GM12878 (cell line): ENCODE measurements around the gene SPATA6. TPM values are rescaled to one million over a fixed set of nuclear protein-coding genes. Genes with fewer than 3 reads are reported as not detected.

Source experiments
- ATAC-seq: fragments of 200-7000 bp; cut with Tn5 transposase; 3 replicates; pipeline ENCODE4 v1.9.1; 2020; ENCODE audit warnings: mild to moderate bottlenecking, moderate library complexity
- BruUV-seq: library from RNA; stranded (reverse); fragments of 400-500 nt; replicated peaks from 2 replicates; lab custom pipeline; 2021; lab: Mats Ljungman, UMichigan
- CTCF ChIA-PET: fragments of 300-600 bp; sonication (Branson Sonifier 250); formaldehyde crosslinking; extraction: SDS; loops from one replicate; lab custom pipeline; 2021; ENCODE audit warnings: inconsistent platforms; lab: Yijun Ruan, JAX
- POLR2A ChIA-PET: fragments of 350-600 bp; formaldehyde crosslinking; extraction: SDS; loops from one replicate; lab custom pipeline; 2021; ENCODE audit warnings: inconsistent platforms; lab: Charles Lee
- RAD21 ChIA-PET: fragments of 300-600 bp; sonication (Branson Sonifier 250); formaldehyde crosslinking; loops from one replicate; lab custom pipeline; 2023; ENCODE audit warnings: antibody characterized with exemption; ENCODE audit not compliant: unreplicated experiment; lab: Charles Lee
- SMC1A ChIA-PET: fragments of 300-600 bp; sonication (Branson Sonifier 250); formaldehyde crosslinking; loops from one replicate; lab custom pipeline; 2023; ENCODE audit not compliant: unreplicated experiment, uncharacterized antibody; lab: Charles Lee
- DNase-seq: peaks from one replicate; pipeline ENCODE4 v3.0.0-alpha.2; 2011; ENCODE audit warnings: low read depth, low spot score
- FAIRE-seq: peaks from 3 replicates; lab custom pipeline; 2011; peaks lifted over from hg19 to GRCh38; lab: Jason Lieb, UNC
- H2AFZ ChIP-seq: 2 replicates; pipeline ENCODE4 v1.6.0; 2011; ENCODE audit warnings: low read depth, low read length, control low read depth; ENCODE audit not compliant: control insufficient read depth
- H3K27ac ChIP-seq: 2 replicates; pipeline ENCODE4 v1.5.1; 2011; ENCODE audit warnings: control low read depth; ENCODE audit not compliant: control insufficient read depth, insufficient read depth
- H3K27me3 ChIP-seq, 2 experiments: replicated peaks in 1 of 2; 2 replicates each; pipeline versions ENCODE4 v1.6.0 to v1.6.1; 2011; ENCODE audit warnings: low read length in 1 of 2; ENCODE audit not compliant: control insufficient read depth in 2 of 2, insufficient read depth in 2 of 2
- H3K36me3 ChIP-seq, 2 experiments: 2 replicates each; pipeline ENCODE4 v1.5.1; 2011; ENCODE audit warnings: low read length in 1 of 2; ENCODE audit not compliant: control insufficient read depth in 2 of 2, insufficient read depth in 2 of 2
- H3K4me1 ChIP-seq: 2 replicates; pipeline ENCODE4 v1.6.1; 2011; ENCODE audit warnings: mild to moderate bottlenecking, low read length, moderate library complexity, mixed read lengths; ENCODE audit not compliant: control insufficient read depth, insufficient read depth
- H3K4me2 ChIP-seq: 2 replicates; pipeline ENCODE4 v1.6.0; 2011; ENCODE audit warnings: control low read depth; ENCODE audit not compliant: control insufficient read depth, insufficient read depth
- H3K4me3 ChIP-seq: fragments of 200-600 bp; sonication (generic); 2 replicates; pipeline ENCODE4 v1.5.1; 2016
- H3K79me2 ChIP-seq: 2 replicates; pipeline ENCODE4 v1.6.0; 2011; ENCODE audit warnings: low read length; ENCODE audit not compliant: control insufficient read depth, insufficient read depth
- H3K9ac ChIP-seq: 2 replicates; pipeline ENCODE4 v1.8.0; 2011; ENCODE audit warnings: low read length, control low read depth, mixed read lengths; ENCODE audit not compliant: control insufficient read depth, insufficient read depth
- H3K9me3 ChIP-seq: replicated peaks from 3 replicates; pipeline ENCODE4 v1.5.1; 2011; ENCODE audit warnings: mild to moderate bottlenecking, low read length; ENCODE audit not compliant: control insufficient read depth, insufficient read depth
- H4K20me1 ChIP-seq: 2 replicates; pipeline ENCODE4 v1.6.0; 2011; ENCODE audit not compliant: control insufficient read depth, insufficient read depth
- ATF3 ChIP-seq: IDR thresholded peaks from 2 replicates; pipeline ENCODE4 v1.6.1; 2011; ENCODE audit warnings: low read depth, mild to moderate bottlenecking, low read length, moderate library complexity, borderline replicate concordance; ENCODE audit errors: extremely low read depth
- E2F8 ChIP-seq: fragments of 450-650 bp; IDR thresholded peaks from 2 replicates; pipeline ENCODE4 v1.6.1; 2018; ENCODE audit warnings: mild to moderate bottlenecking, low read depth, moderate library complexity; ENCODE audit not compliant: partially characterized antibody
- EZH2 ChIP-seq: IDR thresholded peaks from 2 replicates; pipeline ENCODE4 v1.6.1; 2012; ENCODE audit warnings: low read depth, mild to moderate bottlenecking, control low read depth, inconsistent platforms, low read length, borderline replicate concordance; ENCODE audit not compliant: control insufficient read depth
- NFYB ChIP-seq: IDR thresholded peaks from 2 replicates; pipeline ENCODE4 v1.6.1; 2011; ENCODE audit warnings: low read depth, mild to moderate bottlenecking, low read length, improper control_type of control experiment, moderate library complexity; ENCODE audit not compliant: insufficient read depth
- ZBTB4 ChIP-seq: fragments of 450-650 bp; formaldehyde crosslinking; IDR thresholded peaks from 2 replicates; pipeline ENCODE4 v1.4.0; 2022; ENCODE audit warnings: mild to moderate bottlenecking, moderate library complexity
- ZNF217 ChIP-seq: fragments of 450-650 bp; IDR thresholded peaks from 2 replicates; pipeline ENCODE4 v1.6.1; 2017; ENCODE audit warnings: antibody characterized with exemption, mild to moderate bottlenecking
- WGBS: methylation state at CpG from one replicate; pipeline ENCODE4 v1.1.6; 2016; ENCODE audit warnings: low lambda C conversion rate; ENCODE audit not compliant: insufficient replicate concordance, insufficient coverage; ENCODE audit errors: missing lambda C conversion rate; 5-methylcytosine and 5-hydroxymethylcytosine counted together
- in situ Hi-C: fragments of 300-500 bp; cut with MboI; formaldehyde crosslinking; loops from 9 replicates; pipeline ENCODE4 v1.14.3; 2018; ENCODE audit warnings: mixed read lengths
- intact Hi-C: fragments of 100-400 bp; cut with micrococcal nuclease; formaldehyde crosslinking; loops from one replicate; pipeline ENCODE4 v1.14.2; 2022; ENCODE audit not compliant: unreplicated experiment
- polyA plus RNA-seq, 11 experiments: library from polyadenylated mRNA; depleted of rRNA in 4 of 11; unstranded in 6 of 11; stranded (reverse) in 5 of 11; fragments of >200 nt; fragmentation: Nextera tagmentation in 4 of 11; fragmentation: Illumina TruSeq in 1 of 11; extraction: Ambion mirVana in 4 of 11; extraction: Trizol in 1 of 11; gene quantifications; 1 replicate in 1 of 11; 2 replicates in 10 of 11; pipeline versions ENCODE4 v1.2.1 to v1.2.3, GENCODE V29; 2011 to 2016; ENCODE audit warnings: inconsistent platforms in 2 of 11, missing spikeins in 2 of 11, low read depth in 1 of 11
- total RNA-seq, 4 experiments: library from RNA; depleted of rRNA in 3 of 4; stranded (reverse); fragments of >200 nt in 3 of 4; fragmentation: Illumina TruSeq in 1 of 4; extraction: Trizol in 1 of 4; gene quantifications; 2 replicates each; pipeline versions ENCODE4 v1.2.1 to v1.2.3, GENCODE V29; 2013 to 2021

Gene SPATA6
- total and polyA plus RNA-seq, 10 of the 15 experiments (the other 5 are each of a cell fraction or from before 2014, with no cell fraction given), result 0.29 TPM; not detected in 9

- ChIA-PET POLR2A (no interaction called here), SMC1A (no interaction called here), CTCF (no interaction called here), RAD21 (no interaction called here)
- Histone ChIP-seq H3K9me3 (no peaks in the 10 kb centered on the region; the same call in 2 of the 3 replicates), H3K4me2 (no peak overlapping the region), H2AFZ (no peak overlapping the region), H3K4me1 (no peaks in the 10 kb centered on the region), H3K36me3 (no peaks in the 10 kb centered on the region), H3K27ac (no peak overlapping the region), H4K20me1 (no peaks in the 10 kb centered on the region), H3K4me3 (no peak overlapping the region), H3K27me3 (peaks cover 0 to under 1% of the 10 kb centered on the region in 2 experiments; a peak in 1 of 4 replicates), H3K79me2 (no peaks in the 10 kb centered on the region), H3K9ac (no peak overlapping the region)
- no peak for FAIRE-seq
- BruUV-seq, result no TSS peak
- ATAC-seq, result no peak
- in situ Hi-C loops (no loop called here), intact Hi-C loops (no loop called here)
- TF ChIP-seq NFYB (no peak), ATF3 (no peak)
- no peak for DNase-seq
- WGBS, result 0% methylated on average over 1 of the region's 1 CpG
These were observed 5.4 kb downstream of the SPATA6 start for GRCh38 chr1:48466594-48466993.

GRCh38 chr1:48462716-48463302 is 9.2 kb downstream of the SPATA6 start:
- no peaks in the 10 kb centered on the region for H4K20me1 ChIP-seq
- ChIA-PET CTCF (interaction anchor here (1.1 kb wide), 2 partner anchors 12 to 35 kb away, joined by 5 read pairs; no protein-coding TSS in a partner anchor), POLR2A (no interaction called here), SMC1A (no interaction called here), RAD21 (no interaction called here)
- H3K9ac ChIP-seq, result no peak overlapping the region
- no peak overlapping the region for H3K4me2 ChIP-seq
- in situ Hi-C loops (no loop called here), intact Hi-C loops (no loop called here)
- no peak for DNase-seq
- 24% methylated on average over 3 of the region's 3 CpGs for WGBS
- H3K27me3 ChIP-seq, result no peaks in the 10 kb centered on the region
- TF ChIP-seq ZNF217 (no peak), EZH2 (no peak), ZBTB4 (CRISPR knock-in tag) (no peak), E2F8 (no peak)
- no peak overlapping the region for H2AFZ ChIP-seq
- BruUV-seq, result no TSS peak
- H3K9me3 ChIP-seq, result no peaks in the 10 kb centered on the region
- FAIRE-seq, result no peak
- no peaks in the 10 kb centered on the region for H3K4me1 ChIP-seq
- no peaks in the 10 kb centered on the region for H3K36me3 ChIP-seq
- no peak for ATAC-seq
- H3K4me3 ChIP-seq, result no peak overlapping the region
- no peaks in the 10 kb centered on the region for H3K79me2 ChIP-seq
- H3K27ac ChIP-seq, result no peak overlapping the region
